GOT3 (cell line): ENCODE measurements around the gene FAM83C.

Experiments used
- DNase-seq: peaks from one replicate; lab custom pipeline; 2025; ENCODE audit warnings: mixed read lengths; lab: John Stamatoyannopoulos, UW

Gene FAM83C

GRCh38 chr20:35298264-35298663 lies 6.0 kb upstream of the FAM83C start:
- DNase-seq: no peak

DNA sequence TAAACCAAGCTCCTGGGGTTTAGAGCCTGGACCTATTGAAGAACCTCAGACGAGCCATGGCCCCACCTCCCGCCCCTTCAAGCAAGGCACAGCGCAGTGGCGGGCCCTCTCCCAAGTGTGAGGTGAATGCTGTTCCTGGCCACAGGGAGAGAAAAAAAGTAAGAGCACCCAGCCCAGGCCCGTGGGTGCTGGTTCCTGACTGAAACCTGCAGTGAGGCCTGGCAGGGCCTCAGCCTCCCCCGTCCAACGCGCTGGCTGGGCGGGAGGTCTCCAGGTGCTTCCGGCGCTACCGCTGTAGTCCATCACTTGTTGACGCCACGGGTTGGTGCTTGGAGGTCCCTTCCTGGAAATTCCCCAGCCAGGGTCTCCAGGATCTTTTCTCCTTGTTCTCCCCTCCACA lies 5.5 kb upstream of the FAM83C start:
- DNase-seq: no peak

DNA sequence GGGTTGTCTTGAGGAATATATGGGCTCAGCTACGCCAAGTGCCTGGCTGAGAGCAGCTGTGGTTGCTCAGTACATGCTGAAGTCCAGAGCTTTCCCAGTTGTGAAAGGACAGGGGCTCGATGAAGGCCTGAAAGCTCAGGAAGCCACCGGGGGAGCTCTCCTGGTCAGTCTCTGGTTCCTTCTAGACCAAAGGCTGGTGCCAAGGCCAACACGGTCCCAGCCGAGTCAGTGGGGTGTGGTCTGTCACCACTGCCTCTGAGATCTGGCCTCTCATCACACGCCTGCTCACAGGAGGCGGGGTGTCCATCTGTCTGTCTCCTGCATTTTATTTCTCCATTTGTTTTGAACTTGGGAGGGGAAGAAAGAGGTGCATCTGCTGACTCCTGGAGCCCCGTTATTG lies 4.9 kb upstream of the FAM83C start:
- no peak for DNase-seq

DNA sequence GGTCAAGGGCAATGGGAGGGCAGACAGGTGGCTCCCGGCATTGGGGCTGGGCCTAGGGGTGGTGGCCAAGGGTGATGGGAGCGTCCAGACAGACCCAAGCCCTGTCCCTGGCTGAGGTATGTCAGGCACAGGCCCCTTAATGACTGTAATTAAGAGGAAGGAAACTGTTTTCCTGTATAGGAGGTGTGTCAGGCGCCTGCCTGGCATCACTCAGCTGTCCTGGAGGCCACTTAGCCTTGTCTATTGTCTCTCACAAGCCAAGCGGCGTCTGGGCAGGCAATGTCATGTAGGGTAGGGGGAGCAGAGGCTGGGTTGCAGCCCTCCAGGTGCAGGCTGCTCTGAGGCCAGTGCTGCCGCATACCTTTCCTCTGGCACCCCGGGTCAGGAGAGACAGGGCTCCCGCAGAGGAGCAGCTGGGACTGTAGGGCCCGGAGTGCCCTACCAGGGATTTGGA lies 3.9 kb upstream of the FAM83C start:
- DNase-seq: no peak

GRCh38 chr20:35295674-35296073 lies 3.4 kb upstream of the FAM83C start:
- no peak for DNase-seq

DNA sequence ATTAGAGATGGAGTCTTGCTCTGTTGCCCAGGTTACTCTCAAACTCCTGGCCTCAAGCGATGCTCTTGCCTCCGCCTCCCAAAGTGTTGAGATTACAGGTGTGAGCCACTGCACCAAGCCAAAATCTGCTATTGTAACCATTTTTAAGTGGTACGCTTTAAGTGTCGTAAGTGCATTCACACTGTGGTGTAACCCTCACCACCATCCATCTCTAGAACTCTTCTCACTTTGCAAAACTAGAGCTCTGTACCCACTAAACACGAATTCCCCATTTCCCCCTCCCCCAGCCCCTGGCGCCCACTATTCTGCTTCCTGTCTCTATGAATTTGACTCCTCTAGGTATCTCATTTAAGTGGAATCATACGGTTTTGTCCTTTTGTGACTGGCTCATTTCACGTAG lies 2.8 kb upstream of the FAM83C start:
- DNase-seq: no peak

GRCh38 chr20:35294293-35294685 lies 2.1 kb upstream of the FAM83C start:
- no peak for DNase-seq

GRCh38 chr20:35293303-35294292 lies 1.4 kb upstream of the FAM83C start:
- DNase-seq: no peak

DNA sequence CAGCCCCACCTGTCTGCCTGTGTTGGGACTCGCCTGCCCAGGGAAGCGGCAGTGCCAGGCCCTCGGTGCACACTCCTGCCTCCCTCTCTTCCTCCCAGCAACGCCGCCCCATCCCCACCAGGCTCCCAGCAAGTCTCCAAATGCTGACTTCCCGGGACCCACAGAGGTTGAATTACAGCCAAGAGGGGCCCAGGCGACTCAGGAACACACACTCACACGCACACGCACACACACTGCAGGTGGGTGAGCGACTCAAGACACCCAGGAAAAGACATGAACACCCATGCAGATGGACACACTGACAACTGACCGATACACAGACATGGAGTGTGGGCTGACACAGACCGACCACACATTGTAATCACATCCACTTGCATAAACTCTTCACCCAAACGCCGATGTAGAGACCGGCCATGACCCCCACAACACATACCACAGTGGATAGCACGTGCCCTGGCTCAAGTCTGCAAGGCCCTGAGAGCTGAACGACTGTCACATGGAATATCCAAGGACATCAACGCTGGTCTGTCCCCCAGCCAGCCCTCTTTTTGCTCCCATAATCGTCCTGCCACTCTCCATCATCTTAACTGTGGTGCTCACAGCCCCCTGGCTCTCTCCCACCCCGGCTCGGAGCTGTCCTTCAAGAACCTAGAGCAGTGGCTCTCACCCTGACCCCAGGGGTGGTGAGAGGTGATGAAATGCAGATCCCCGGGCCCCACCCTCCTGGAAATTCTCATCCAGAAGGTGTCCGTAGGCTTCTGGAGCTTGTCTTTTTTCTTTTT lies 470 bp upstream of the FAM83C start:
- no peak for DNase-seq

GRCh38 chr20:35290887-35291417 lies 1.3 kb downstream of the FAM83C start:
- no peak for DNase-seq

DNA sequence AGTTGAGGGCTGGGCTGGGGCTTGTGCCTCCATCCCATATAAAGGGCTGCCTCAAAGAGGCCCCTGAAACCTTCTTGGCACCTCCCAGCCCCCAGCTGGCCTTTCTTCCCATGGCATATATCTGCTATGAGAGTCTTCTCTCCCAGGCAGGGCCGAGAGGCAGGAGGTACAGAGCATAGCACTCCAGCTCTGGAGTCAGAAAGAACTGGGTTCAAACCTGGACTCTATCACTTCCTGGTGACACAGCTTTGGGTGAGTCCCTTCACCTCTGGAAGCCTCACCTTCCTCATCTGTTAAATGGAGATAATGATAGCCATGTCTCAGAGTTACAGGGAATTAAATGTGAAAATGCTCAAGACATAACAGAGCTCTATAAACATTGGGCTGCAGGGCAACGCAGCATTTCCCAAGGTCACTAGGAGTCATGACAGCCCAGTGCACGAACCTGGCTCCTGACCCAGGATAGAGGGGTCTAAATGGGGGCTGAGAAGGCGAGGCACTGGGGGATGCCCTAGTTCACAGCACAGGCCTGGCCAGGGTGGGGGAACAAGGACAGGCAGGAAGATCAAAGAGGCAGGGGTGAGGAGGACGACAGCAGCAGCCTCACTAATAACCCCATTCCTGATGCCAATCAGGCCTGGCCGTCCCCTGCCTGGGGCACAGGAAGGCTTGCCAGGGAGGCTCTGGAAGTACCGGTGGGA lies 1.9 kb downstream of the FAM83C start:
- no peak for DNase-seq

DNA sequence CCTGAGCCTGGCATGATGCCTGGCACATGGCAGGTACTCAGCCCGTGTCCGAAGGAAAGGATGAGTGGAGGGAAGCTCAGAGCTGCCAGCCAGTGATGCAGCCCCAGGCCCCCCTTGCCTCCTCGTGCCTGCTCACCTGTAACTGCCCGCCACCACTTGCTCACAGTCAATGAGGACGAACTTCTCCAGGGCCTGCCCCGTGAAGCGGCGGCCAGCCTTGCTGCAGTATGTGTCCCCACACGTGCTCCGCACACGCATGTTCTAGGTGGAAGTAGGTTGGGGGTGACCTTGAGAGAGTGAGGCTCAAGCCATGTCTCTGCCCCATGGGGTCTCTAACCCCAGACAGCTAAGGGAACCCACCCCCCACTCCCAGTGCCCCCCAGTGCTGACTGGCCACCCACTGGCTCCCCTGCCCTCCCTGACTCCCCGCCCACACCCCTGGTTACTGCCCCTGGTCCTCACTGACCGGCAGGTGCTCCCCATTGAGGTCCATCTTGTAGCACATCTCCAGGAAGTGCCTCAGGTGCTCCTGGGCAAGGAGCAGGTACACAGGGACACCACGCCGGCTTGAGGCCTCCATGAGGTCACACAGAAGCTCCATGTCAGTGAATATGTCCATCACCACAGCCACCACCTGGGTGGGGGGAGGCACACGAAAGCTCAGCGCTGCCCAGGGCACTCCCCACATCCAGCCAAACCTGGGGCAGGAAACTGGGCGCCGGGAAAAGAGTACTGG lies 3.7 kb downstream of the FAM83C start:
- DNase-seq: no peak

GRCh38 chr20:35287509-35288324 lies 4.5 kb downstream of the FAM83C start:
- DNase-seq: no peak

DNA sequence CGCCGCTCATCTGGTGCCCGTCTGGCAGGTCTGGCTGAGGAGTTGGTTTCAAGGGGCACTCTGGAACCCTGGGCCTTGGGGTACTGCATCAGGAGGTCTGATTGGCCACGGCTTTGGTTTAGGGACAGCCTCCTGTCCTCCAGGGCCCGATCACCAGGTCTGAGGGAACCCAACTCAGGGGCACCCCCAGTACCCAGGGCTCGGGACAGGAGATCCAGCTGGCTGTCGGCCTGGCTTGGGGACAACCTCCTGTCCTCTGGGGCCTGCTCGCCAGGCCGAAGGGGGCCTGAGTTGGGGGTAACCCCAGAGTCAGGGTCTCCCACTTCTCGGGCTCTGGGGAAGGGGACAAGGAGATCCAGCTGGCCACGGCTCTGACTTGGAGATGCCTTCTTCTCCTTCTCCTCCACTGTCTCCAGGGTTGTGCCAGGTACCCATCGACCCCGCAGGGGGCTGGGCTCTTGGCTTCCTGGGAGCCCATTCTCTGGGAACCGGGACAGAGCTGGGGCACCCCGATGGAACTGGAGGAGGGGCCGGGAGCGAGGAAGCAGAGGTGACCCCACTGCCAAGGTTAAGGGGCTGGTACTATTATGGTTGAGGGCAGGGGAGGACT lies 5.2 kb downstream of the FAM83C start:
- DNase-seq: no peak

DNA sequence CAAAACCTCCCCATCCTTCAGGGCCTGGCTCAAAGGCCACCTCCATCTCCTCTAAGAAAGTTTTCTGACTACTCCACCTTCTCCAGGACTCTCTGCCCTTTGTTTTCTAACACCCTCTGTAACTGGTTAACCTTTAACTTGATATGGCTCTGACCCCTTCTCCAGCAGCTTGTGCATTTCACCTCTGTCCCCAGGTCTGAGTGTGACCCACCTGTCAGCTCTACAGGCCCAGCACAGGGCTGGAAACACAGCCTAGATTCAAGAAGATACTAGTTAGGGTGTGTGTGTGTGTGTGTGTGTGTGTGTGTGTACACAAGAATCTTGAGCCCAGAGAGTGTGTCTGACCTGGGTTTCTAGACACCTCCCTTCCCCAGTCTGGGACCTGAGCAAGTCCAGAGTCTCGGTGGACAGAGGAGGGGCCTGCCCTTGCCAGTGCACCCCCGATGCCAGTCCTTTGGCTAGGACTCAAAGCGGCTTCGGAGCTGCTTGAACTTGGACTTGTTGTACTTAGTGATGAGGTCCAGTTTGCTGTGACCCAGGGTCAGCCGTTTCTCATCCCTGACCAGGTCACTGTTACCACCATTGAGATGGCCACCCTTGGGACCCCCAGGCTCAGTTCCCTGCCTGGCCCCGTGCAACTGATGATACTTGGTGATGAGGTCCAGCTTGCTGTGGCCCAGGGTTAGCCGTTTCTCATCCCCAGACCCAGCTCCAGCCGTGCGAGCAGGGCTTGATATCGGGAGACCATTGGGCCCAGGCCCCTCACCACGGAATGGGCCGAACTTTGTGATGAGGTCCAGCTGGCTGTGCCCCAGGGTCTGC lies 5.9 kb downstream of the FAM83C start:
- DNase-seq: no peak

DNA sequence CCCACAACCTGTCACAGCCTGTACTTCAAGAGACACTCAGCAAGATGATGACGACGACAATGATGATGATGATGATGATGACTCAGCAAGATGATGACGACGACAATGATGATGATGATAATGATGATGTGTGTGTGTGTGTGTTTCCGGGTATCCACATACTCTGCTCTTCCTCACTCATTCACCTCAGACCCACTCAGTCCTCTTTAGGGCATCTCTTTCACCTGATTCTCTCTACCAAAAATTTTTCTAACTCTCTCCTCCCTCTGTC lies 6.5 kb downstream of the FAM83C start:
- DNase-seq: no peak

- no peak for DNase-seq
Measured at GRCh38 chr20:35284992-35285805, 7.0 kb downstream of the FAM83C start.

DNA sequence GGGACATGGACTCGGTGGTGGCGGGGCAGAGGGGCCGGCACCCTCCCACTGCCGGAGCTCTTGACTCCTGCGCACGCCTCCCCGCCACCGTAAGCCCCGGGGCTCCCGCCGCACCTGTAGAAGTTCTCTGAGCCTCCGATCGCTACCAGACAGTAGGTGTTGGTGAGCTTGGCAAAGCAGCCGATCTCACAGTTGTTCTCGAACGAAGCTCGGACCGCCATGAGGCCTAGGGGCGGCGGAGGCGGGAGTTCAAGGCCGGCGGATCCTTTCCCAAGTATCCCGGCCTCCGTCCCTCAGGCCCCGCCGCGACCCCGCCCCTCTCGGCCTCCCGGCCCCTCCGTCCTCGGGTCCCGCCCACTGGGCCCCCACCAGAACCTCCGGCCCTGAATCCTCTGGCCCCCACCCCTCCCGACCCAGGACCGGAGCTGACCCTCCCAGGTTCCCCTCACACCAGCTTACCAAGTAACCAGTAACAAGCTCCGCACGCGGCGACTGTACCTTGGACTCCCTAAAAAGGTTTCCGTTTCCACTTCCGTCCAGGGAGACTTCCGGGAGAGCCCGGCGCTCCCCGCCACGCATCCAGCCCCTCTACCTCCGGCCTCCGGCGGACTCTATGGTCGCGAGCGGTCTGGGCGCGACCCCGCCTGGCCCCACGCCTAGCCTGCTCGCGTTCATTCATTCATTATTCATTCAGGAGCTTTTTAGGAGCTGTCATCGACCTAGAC lies 7.8 kb downstream of the FAM83C start, which contains the start of gene EIF6:
EIF6 (minus strand) TSS at position 506 of the 725 bp plus-strand sequence; CDS start at position 221, 285 bp downstream.
- peak; percentile 71 for DNase-seq
